Cardiac fibroblast (primary cell): ENCODE results near the gene DMRT1.

Source experiments
- DNase-seq, 2 donors: peaks; one replicate each; pipeline versions ENCODE4 v3.0.0 to v3.0.0-alpha.2; 2010; ENCODE audit warnings: low read depth in 2 of 2
- H3K4me3 ChIP-seq, 2 donors: replicated peaks in 1 of 2; 1 replicate in 1 of 2; 2 replicates in 1 of 2; pipeline ENCODE4 v1.5.1; 2011; ENCODE audit warnings: low read depth in 2 of 2, low read length in 2 of 2, mild to moderate bottlenecking in 2 of 2, moderate library complexity in 1 of 2
- TF ChIP-seq, protein P1 (sequence below): IDR thresholded peaks from one replicate; pipeline ENCODE4 v1.5.1; 2011; ENCODE audit warnings: low read depth, mild to moderate bottlenecking, low read length, inconsistent platforms

The DMRT1 gene

GRCh38 chr9:967903-968641, 126.6 kb downstream of the DMRT1 start:
- DNase-seq, result no peak
- TF ChIP-seq, protein P1, sequence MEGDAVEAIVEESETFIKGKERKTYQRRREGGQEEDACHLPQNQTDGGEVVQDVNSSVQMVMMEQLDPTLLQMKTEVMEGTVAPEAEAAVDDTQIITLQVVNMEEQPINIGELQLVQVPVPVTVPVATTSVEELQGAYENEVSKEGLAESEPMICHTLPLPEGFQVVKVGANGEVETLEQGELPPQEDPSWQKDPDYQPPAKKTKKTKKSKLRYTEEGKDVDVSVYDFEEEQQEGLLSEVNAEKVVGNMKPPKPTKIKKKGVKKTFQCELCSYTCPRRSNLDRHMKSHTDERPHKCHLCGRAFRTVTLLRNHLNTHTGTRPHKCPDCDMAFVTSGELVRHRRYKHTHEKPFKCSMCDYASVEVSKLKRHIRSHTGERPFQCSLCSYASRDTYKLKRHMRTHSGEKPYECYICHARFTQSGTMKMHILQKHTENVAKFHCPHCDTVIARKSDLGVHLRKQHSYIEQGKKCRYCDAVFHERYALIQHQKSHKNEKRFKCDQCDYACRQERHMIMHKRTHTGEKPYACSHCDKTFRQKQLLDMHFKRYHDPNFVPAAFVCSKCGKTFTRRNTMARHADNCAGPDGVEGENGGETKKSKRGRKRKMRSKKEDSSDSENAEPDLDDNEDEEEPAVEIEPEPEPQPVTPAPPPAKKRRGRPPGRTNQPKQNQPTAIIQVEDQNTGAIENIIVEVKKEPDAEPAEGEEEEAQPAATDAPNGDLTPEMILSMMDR, result no peak
- no peak overlapping the region for H3K4me3 ChIP-seq

GRCh38 chr9:969310-970150, 128.0 kb downstream of the DMRT1 start:
- TF ChIP-seq, protein P1, result no peak
- H3K4me3 ChIP-seq, result no peak overlapping the region
- no peak for DNase-seq

DNA sequence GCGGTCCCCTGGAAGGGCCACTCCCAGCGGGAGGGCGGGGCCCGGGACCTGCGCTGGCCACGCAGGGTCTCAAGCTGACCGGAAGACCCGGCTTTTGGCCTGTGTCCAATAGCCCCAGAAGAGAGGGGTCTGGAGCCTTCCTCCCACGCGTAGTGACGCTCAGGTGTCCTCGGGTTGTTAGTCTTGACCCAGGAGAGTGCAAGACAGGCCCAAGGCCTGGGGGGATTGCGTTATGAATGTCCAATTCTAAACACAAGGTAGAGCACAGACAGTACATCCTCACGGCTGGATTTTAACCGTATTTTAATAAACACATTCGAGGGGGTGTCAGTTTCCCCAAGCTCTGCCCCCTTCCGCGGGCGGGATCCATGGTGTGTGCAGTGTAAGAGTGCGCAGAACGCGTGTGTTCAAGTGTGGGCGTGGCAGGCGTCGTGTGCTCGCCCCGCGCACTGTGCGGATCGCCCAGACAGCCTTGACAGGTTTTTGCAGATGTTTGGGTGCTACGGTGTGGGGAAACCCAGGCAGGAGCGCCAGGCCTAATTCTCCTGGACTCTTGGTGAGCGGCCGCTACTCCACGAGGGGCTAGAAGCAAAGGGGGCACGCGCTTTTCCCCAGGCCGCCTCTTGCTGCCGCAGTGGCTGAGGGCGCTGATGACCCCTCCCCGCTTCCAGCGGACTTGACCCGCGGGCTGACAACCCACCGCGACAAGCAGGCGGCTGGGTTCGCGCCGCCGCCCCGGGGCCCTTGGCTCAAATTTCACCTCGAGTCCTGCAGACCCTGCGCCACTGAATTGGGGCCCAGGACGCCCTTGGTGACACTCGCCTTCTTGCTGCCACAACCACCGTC, 128.9 kb downstream of the DMRT1 start:
- no peak overlapping the region for H3K4me3 ChIP-seq
- TF ChIP-seq, protein P1, result no peak
- no peak for DNase-seq

DNA sequence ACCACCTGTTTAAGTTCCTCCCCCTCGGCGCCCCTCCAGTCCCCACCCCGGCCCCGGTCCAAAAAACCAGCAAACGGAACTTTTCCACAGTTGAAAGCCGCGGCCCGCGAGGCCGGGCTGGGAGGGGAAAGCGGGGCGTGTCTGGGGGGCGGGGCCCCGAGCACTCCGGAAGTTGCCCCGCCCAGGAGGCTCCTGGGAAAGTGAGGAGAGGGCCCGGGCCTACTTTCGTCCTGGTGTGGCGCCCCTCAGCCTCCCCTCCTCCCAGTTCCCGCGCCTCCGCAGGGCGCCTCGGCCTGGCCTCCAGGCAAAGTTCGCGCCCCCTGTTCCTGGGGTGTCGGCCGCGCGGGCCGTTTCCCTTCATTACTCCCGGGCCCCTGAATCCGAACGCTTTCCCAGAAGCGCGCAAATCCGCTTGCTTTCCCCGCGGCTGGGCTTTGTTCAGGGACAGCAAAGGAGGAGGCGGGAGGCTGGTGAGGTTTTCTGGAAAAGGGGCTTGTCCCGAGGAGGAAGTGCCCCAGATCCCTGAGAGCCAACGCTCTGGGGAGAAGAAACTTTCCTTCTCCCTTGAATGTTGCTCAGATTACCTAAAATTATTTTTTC, 130.5 kb downstream of the DMRT1 start:
- TF ChIP-seq, protein P1, result no peak
- no peak for DNase-seq
- no peak overlapping the region for H3K4me3 ChIP-seq

DNA sequence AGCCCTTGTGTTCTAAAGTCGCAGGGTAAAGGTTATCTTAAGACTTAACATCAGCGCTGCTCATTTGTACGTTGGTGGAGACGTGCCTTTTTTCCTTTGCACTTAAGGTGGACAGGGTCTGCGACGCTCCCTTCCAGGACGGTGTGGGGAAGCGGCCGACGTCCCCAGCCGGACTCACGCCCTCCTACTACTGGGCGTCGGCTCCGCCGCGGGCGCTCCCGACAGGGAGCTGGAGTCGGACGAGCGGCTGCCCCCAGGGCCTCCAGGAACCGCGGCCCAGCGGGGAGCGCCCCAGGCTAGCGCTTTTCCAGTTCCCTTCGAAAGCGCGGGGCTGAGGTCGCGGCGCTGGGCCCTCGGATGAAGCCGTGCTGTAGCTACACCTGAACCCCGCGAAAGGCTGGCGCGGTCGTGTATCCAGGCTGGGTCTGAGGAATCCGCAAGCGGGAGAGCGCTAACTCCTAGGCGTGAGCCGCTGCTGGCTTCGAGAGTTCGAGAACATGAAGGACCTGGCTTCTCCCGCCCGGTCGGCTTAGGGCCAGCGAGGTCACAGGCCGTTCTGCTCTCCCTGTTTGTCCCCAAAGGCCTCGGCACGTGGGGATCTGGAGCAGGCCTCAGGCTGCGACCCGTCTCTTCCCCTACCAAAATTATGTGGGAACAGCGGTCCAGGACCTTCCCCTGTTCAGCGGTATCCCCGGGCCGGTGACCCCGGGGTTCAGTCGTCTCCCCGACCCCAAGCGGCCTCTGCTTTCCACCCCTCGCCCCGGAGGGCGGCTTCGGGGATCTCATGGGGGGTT, 131.2 kb downstream of the DMRT1 start:
- DNase-seq, result no peak
- TF ChIP-seq, protein P1, result no peak
- H3K4me3 ChIP-seq, result no peak overlapping the region
